ENCODE data around the gene SPAG7.

Gene SPAG7

GRCh38 chr17:4999430-5000093, 31.9 kb upstream of the SPAG7 start:
- Histone ChIP-seq H3F3A (ENCODE audit: insufficient read depth, low read length) (no peaks in the 10 kb centered on the region), H3K4me3 (ENCODE audit: low read depth, low read length, poor library complexity, severe bottlenecking) (peak overlapping the region; percentile 96), H3K9me2 (ENCODE audit: low read depth, low read length) (no peaks in the 10 kb centered on the region), H3K27ac (ENCODE audit: low read depth, low read length, poor library complexity, severe bottlenecking) (peak overlapping the region; percentile 27), H3K4me2 (ENCODE audit: low read length) (peak overlapping the region; percentile 93), H3K9me3 (ENCODE audit: low read length) (no peaks in the 10 kb centered on the region), H3K79me2 (ENCODE audit: insufficient read depth, low read length) (no peaks in the 10 kb centered on the region), H2AFZ (ENCODE audit: low read length) (no peak overlapping the region), H3K36me3 (ENCODE audit: insufficient read depth, low read length) (peaks cover 22% of the 10 kb centered on the region), H3K27me3 (ENCODE audit: insufficient read depth, low read length) (no peaks in the 10 kb centered on the region), H3K9ac (ENCODE audit: low read length) (peak overlapping the region; percentile 96; the same call in 1 of the 2 replicates), H4K20me1 (ENCODE audit: insufficient read depth, low read length) (no peaks in the 10 kb centered on the region), H3K4me1 (ENCODE audit: insufficient read depth, low read length, severe bottlenecking) (peaks cover 21% of the 10 kb centered on the region)
- no peak for TF ChIP-seq CTCF (IDR thresholded peaks at IDR 0.05; ENCODE audit: low read length)
- TF ChIP-seq EZH2 (IDR thresholded peaks at IDR 0.05; ENCODE audit: borderline replicate concordance, low read length): no peak

GRCh38 chr17:4998732-4999429, 31.3 kb upstream of the SPAG7 start:
- peaks cover 21% of the 10 kb centered on the region for H3K4me1 ChIP-seq (ENCODE audit: insufficient read depth, low read length, severe bottlenecking)
- H3K9ac ChIP-seq (ENCODE audit: low read length): peak overlapping the region; percentile 96
- no peaks in the 10 kb centered on the region for H4K20me1 ChIP-seq (ENCODE audit: insufficient read depth, low read length)
- no peaks in the 10 kb centered on the region for H3K9me2 ChIP-seq (ENCODE audit: low read depth, low read length)
- no peak for TF ChIP-seq CTCF (IDR thresholded peaks at IDR 0.05; ENCODE audit: low read length)
- no peak for TF ChIP-seq EZH2 (IDR thresholded peaks at IDR 0.05; ENCODE audit: borderline replicate concordance, low read length)
- no peaks in the 10 kb centered on the region for H3K27me3 ChIP-seq (ENCODE audit: insufficient read depth, low read length)
- no peaks in the 10 kb centered on the region for H3F3A ChIP-seq (ENCODE audit: insufficient read depth, low read length)
- H3K9me3 ChIP-seq (ENCODE audit: low read length): no peaks in the 10 kb centered on the region
- H3K27ac ChIP-seq (ENCODE audit: low read depth, low read length, poor library complexity, severe bottlenecking): peak overlapping the region; percentile 27
- peak overlapping the region; percentile 96 for H3K4me3 ChIP-seq (ENCODE audit: low read depth, low read length, poor library complexity, severe bottlenecking)
- peak overlapping the region; percentile 93 for H3K4me2 ChIP-seq (ENCODE audit: low read length)
- H2AFZ ChIP-seq (ENCODE audit: low read length): no peak overlapping the region
- H3K79me2 ChIP-seq (ENCODE audit: insufficient read depth, low read length): no peaks in the 10 kb centered on the region
- H3K36me3 ChIP-seq (ENCODE audit: insufficient read depth, low read length): peaks cover 16% of the 10 kb centered on the region

GRCh38 chr17:4998027-4998731, 30.6 kb upstream of the SPAG7 start:
- H3K9me2 ChIP-seq (ENCODE audit: low read depth, low read length): no peaks in the 10 kb centered on the region
- H3K27me3 ChIP-seq (ENCODE audit: insufficient read depth, low read length): no peaks in the 10 kb centered on the region
- H3K4me3 ChIP-seq (ENCODE audit: low read depth, low read length, poor library complexity, severe bottlenecking): peak overlapping the region; percentile 96
- H3F3A ChIP-seq (ENCODE audit: insufficient read depth, low read length): no peaks in the 10 kb centered on the region
- no peak overlapping the region for H3K27ac ChIP-seq (ENCODE audit: low read depth, low read length, poor library complexity, severe bottlenecking)
- H3K9me3 ChIP-seq (ENCODE audit: low read length): no peaks in the 10 kb centered on the region
- no peaks in the 10 kb centered on the region for H3K79me2 ChIP-seq (ENCODE audit: insufficient read depth, low read length)
- peaks cover 21% of the 10 kb centered on the region for H3K4me1 ChIP-seq (ENCODE audit: insufficient read depth, low read length, severe bottlenecking)
- peak overlapping the region; percentile 96 for H3K9ac ChIP-seq (ENCODE audit: low read length)
- H2AFZ ChIP-seq (ENCODE audit: low read length): no peak overlapping the region
- H4K20me1 ChIP-seq (ENCODE audit: insufficient read depth, low read length): no peaks in the 10 kb centered on the region
- H3K4me2 ChIP-seq (ENCODE audit: low read length): peak overlapping the region; percentile 93
- H3K36me3 ChIP-seq (ENCODE audit: insufficient read depth, low read length): peaks cover 9% of the 10 kb centered on the region
- TF ChIP-seq EZH2 (IDR thresholded peaks at IDR 0.05; ENCODE audit: borderline replicate concordance, low read length) (no peak), CTCF (IDR thresholded peaks at IDR 0.05; ENCODE audit: low read length) (no peak)

Measured in OCI-LY1 (cell line).